Measurements from ENCODE around the gene PRR20G.

The PRR20G gene

GRCh38 chr3:127260826-127261555 lies 26.9 kb downstream of the PRR20G start:
- TF ChIP-seq CTCF (IDR thresholded peaks at IDR 0.05; ENCODE audit: low read depth, low read length, missing control alignments) = no peak

GRCh38 chr3:127260416-127260815 lies 27.4 kb downstream of the PRR20G start:
- H3K4me3 ChIP-seq (replicated peaks; ENCODE audit: low read depth, low read length) = no peak overlapping the region
- no peak for TF ChIP-seq CTCF (IDR thresholded peaks at IDR 0.05; ENCODE audit: low read depth, low read length, missing control alignments)
- no peak for DNase-seq (ENCODE audit: extremely low read depth, low read depth)

More at GRCh38 chr3:127260826-127261555, 26.9 kb downstream of the PRR20G start:
- no peak overlapping the region for H3K4me3 ChIP-seq (replicated peaks; ENCODE audit: low read depth, low read length)
- no peak for DNase-seq (ENCODE audit: extremely low read depth, low read depth)

- no peak for DNase-seq (ENCODE audit: extremely low read depth, low read depth)
- no peak for TF ChIP-seq CTCF (IDR thresholded peaks at IDR 0.05; ENCODE audit: low read depth, low read length, missing control alignments)
- no peak overlapping the region for H3K4me3 ChIP-seq (replicated peaks; ENCODE audit: low read depth, low read length)
Measured at GRCh38 chr3:127259882-127260281, 28.0 kb downstream of the PRR20G start.

- no peak overlapping the region for H3K4me3 ChIP-seq (replicated peaks; ENCODE audit: low read depth, low read length)
- TF ChIP-seq CTCF (IDR thresholded peaks at IDR 0.05; ENCODE audit: low read depth, low read length, missing control alignments) = no peak
- DNase-seq (ENCODE audit: extremely low read depth, low read depth) = no peak
Measured at GRCh38 chr3:127258733-127259132, 29.1 kb downstream of the PRR20G start.

- no peak for TF ChIP-seq CTCF (IDR thresholded peaks at IDR 0.05; ENCODE audit: low read depth, low read length, missing control alignments)
- DNase-seq (ENCODE audit: extremely low read depth, low read depth) = no peak
- no peak overlapping the region for H3K4me3 ChIP-seq (replicated peaks; ENCODE audit: low read depth, low read length)
Measured at GRCh38 chr3:127257351-127257750, 30.5 kb downstream of the PRR20G start.

GRCh38 chr3:127256733-127257271 lies 31.0 kb downstream of the PRR20G start:
- DNase-seq (ENCODE audit: extremely low read depth, low read depth) = no peak
- H3K4me3 ChIP-seq (replicated peaks; ENCODE audit: low read depth, low read length) = no peak overlapping the region
- TF ChIP-seq CTCF (IDR thresholded peaks at IDR 0.05; ENCODE audit: low read depth, low read length, missing control alignments) = no peak
